Neural progenitor cell (in vitro differentiated cells): ENCODE measurements around the gene ANTXRL. TPM values are rescaled to one million over a fixed set of nuclear protein-coding genes. Genes with fewer than 3 reads are reported as not detected.

ENCODE experiments used
- DNase-seq: peaks from one replicate; pipeline ENCODE4 v3.0.0-alpha.2; 2016; ENCODE audit warnings: low spot score
- H2AFZ ChIP-seq: fragments of 200-600 bp; sonication (generic); replicated peaks from 2 replicates; pipeline ENCODE4 v1.6.1; 2016; ENCODE audit warnings: antibody characterized with exemption
- H3F3A ChIP-seq: fragments of 200-600 bp; sonication (generic); 2 replicates; pipeline ENCODE4 v1.6.1; 2016; ENCODE audit warnings: antibody characterized with exemption, low read depth
- H3K27ac ChIP-seq: fragments of 200-600 bp; sonication (generic); 2 replicates; pipeline ENCODE4 v1.5.1; 2016; ENCODE audit warnings: mild to moderate bottlenecking
- H3K27me3 ChIP-seq: fragments of 200-600 bp; sonication (generic); 2 replicates; pipeline ENCODE4 v1.6.1; 2016; ENCODE audit warnings: mild to moderate bottlenecking, moderate library complexity
- H3K36me3 ChIP-seq: fragments of 200-600 bp; sonication (generic); 2 replicates; pipeline ENCODE4 v1.5.1; 2016
- H3K4me1 ChIP-seq: fragments of 200-600 bp; sonication (generic); 2 replicates; pipeline ENCODE4 v1.6.1; 2016; ENCODE audit warnings: mixed run types
- H3K4me2 ChIP-seq: fragments of 200-600 bp; sonication (generic); 2 replicates; pipeline ENCODE4 v1.6.1; 2016
- H3K4me3 ChIP-seq: fragments of 200-600 bp; sonication (generic); 2 replicates; pipeline ENCODE4 v1.5.1; 2016
- H3K79me2 ChIP-seq: fragments of 200-600 bp; sonication (generic); 2 replicates; pipeline ENCODE4 v1.6.1; 2016; ENCODE audit warnings: low read depth
- H3K9ac ChIP-seq: fragments of 200-600 bp; sonication (generic); 2 replicates; pipeline ENCODE4 v1.6.1; 2016
- H3K9me3 ChIP-seq: fragments of 200-600 bp; sonication (generic); 2 replicates; pipeline ENCODE4 v1.5.1; 2016; ENCODE audit warnings: low read depth
- H4K20me1 ChIP-seq: fragments of 200-600 bp; sonication (generic); 2 replicates; pipeline ENCODE4 v1.6.1; 2016; ENCODE audit warnings: low read depth
- H3K27ac Mint-ChIP-seq: 3 replicates; pipeline ENCODE4 v1.8.0; 2021; ENCODE audit warnings: mixed read lengths
- H3K27me3 Mint-ChIP-seq: 2 replicates; pipeline ENCODE4 v1.8.0; 2022; ENCODE audit warnings: low read depth, mild to moderate bottlenecking, inconsistent platforms, moderate library complexity, mixed read lengths; ENCODE audit not compliant: insufficient read depth
- H3K36me3 Mint-ChIP-seq: 3 replicates; pipeline ENCODE4 v1.8.0; 2021; ENCODE audit warnings: mixed read lengths
- H3K4me1 Mint-ChIP-seq: 3 replicates; pipeline ENCODE4 v1.8.0; 2021; ENCODE audit warnings: mixed read lengths
- H3K4me3 Mint-ChIP-seq: 3 replicates; pipeline ENCODE4 v1.8.0; 2021; ENCODE audit warnings: mild to moderate bottlenecking, moderate library complexity, mixed read lengths
- H3K9me3 Mint-ChIP-seq: 3 replicates; pipeline ENCODE4 v1.8.0; 2020; ENCODE audit warnings: mixed read lengths
- EZH2 ChIP-seq: fragments of 200-600 bp; sonication (generic); IDR thresholded peaks from 2 replicates; pipeline ENCODE4 v1.6.1; 2017; ENCODE audit warnings: antibody characterized with exemption, mild to moderate bottlenecking, moderate library complexity
- EZH2phosphoT487 ChIP-seq: fragments of 200-600 bp; sonication (generic); IDR thresholded peaks from 2 replicates; pipeline ENCODE4 v1.6.1; 2017; ENCODE audit warnings: antibody characterized with exemption
- total RNA-seq: library from RNA; depleted of rRNA; stranded (reverse); fragments of >200 nt; gene quantifications from 2 replicates; pipeline ENCODE4 v1.2.3, GENCODE V29; 2015; ENCODE audit warnings: low replicate concordance
- TF ChIP-seq, protein P1 (sequence below): fragments of 200-600 bp; sonication (generic); IDR thresholded peaks from 2 replicates; pipeline ENCODE4 v1.5.1; 2017; ENCODE audit warnings: antibody characterized with exemption, mild to moderate bottlenecking

Gene ANTXRL
- total RNA-seq, 1 donor from 2014 or later, result not detected

DNA sequence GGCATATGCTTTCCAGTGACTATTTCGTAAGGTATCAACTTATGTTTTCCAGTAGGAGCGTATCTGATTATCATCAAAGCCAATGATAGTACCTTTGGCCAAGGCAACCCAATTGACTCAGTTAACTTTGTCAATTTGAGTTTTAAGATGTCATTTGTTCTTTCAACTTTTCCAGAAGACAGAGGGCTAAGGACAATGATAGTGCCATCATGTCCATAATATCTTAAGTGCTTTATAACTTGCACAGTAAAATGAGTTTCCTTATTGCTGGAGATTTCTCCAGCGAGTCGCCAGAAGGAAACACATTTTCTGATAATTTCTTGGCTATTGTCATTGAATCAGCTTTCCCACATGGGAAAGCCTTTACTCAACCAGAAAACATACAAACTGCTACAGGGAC, 35.0 kb downstream of the ANTXRL start:
- no peaks in the 10 kb centered on the region for H3K27me3 Mint-ChIP-seq
- H3K9me3 Mint-ChIP-seq, result no peaks in the 10 kb centered on the region

GRCh38 chr10:46323176-46323575, 36.4 kb downstream of the ANTXRL start:
- Histone ChIP-seq H3K27me3 (no peaks in the 10 kb centered on the region), H2AFZ (no peak overlapping the region), H3K4me1 (no peaks in the 10 kb centered on the region), H3F3A (no peaks in the 10 kb centered on the region), H3K27ac (no peak overlapping the region), H3K9ac (no peak overlapping the region), H3K9me3 (no peaks in the 10 kb centered on the region), H3K79me2 (no peaks in the 10 kb centered on the region), H3K36me3 (no peaks in the 10 kb centered on the region), H3K4me2 (no peak overlapping the region), H3K4me3 (no peak overlapping the region), H4K20me1 (no peaks in the 10 kb centered on the region)
- peaks cover 5% of the 10 kb centered on the region for H3K27me3 Mint-ChIP-seq
- no peaks in the 10 kb centered on the region for H3K36me3 Mint-ChIP-seq
- H3K27ac Mint-ChIP-seq, result no peak overlapping the region
- DNase-seq, result no peak
- no peak overlapping the region for H3K4me3 Mint-ChIP-seq
- no peaks in the 10 kb centered on the region for H3K9me3 Mint-ChIP-seq
- no peak for TF ChIP-seq EZH2phosphoT487
- TF ChIP-seq EZH2, result no peak
- TF ChIP-seq, protein P1, sequence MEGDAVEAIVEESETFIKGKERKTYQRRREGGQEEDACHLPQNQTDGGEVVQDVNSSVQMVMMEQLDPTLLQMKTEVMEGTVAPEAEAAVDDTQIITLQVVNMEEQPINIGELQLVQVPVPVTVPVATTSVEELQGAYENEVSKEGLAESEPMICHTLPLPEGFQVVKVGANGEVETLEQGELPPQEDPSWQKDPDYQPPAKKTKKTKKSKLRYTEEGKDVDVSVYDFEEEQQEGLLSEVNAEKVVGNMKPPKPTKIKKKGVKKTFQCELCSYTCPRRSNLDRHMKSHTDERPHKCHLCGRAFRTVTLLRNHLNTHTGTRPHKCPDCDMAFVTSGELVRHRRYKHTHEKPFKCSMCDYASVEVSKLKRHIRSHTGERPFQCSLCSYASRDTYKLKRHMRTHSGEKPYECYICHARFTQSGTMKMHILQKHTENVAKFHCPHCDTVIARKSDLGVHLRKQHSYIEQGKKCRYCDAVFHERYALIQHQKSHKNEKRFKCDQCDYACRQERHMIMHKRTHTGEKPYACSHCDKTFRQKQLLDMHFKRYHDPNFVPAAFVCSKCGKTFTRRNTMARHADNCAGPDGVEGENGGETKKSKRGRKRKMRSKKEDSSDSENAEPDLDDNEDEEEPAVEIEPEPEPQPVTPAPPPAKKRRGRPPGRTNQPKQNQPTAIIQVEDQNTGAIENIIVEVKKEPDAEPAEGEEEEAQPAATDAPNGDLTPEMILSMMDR, result no peak
- H3K4me1 Mint-ChIP-seq, result no peaks in the 10 kb centered on the region

More for the DNA sequence above, 35.0 kb downstream of the ANTXRL start:
- Mint-ChIP-seq H3K4me3 (no peak overlapping the region), H3K27ac (no peak overlapping the region), H3K36me3 (no peaks in the 10 kb centered on the region), H3K4me1 (no peaks in the 10 kb centered on the region)
- Histone ChIP-seq H2AFZ (no peak overlapping the region), H3F3A (no peaks in the 10 kb centered on the region), H3K4me1 (no peaks in the 10 kb centered on the region), H3K9ac (no peak overlapping the region), H3K4me2 (no peak overlapping the region), H3K9me3 (no peaks in the 10 kb centered on the region), H3K27me3 (no peaks in the 10 kb centered on the region), H3K4me3 (no peak overlapping the region), H3K27ac (no peak overlapping the region), H4K20me1 (no peaks in the 10 kb centered on the region), H3K79me2 (no peaks in the 10 kb centered on the region), H3K36me3 (no peaks in the 10 kb centered on the region)
- TF ChIP-seq EZH2phosphoT487, result no peak
- no peak for DNase-seq

DNA sequence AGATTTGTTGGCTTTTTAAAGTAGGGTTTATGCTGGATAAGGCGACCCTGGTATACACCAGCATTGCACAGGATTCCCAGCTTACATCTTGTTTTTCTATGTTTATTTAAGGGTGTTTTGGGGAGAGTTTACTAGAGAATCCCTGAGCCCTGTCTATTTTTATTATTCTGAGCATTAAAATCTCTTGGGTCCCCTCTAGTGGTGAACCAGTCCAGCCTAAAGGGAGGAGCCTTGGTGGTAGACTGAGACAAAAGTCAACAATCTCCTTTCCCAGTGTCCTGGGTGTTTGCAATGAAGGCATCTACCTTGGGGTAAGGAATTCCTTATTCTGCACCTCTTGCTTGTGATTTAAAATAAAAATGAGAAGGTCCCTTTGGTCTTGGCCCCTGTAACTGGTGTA, 38.2 kb downstream of the ANTXRL start:
- Histone ChIP-seq H3K4me1 (peaks cover 11% of the 10 kb centered on the region), H2AFZ (no peak overlapping the region), H4K20me1 (no peaks in the 10 kb centered on the region), H3K4me2 (no peak overlapping the region), H3K79me2 (no peaks in the 10 kb centered on the region), H3K9ac (no peak overlapping the region), H3K36me3 (no peaks in the 10 kb centered on the region), H3K27ac (no peak overlapping the region), H3K27me3 (no peaks in the 10 kb centered on the region), H3K9me3 (no peaks in the 10 kb centered on the region), H3F3A (no peaks in the 10 kb centered on the region), H3K4me3 (no peak overlapping the region)
- peaks cover 5% of the 10 kb centered on the region for H3K27me3 Mint-ChIP-seq
- H3K4me1 Mint-ChIP-seq, result peaks cover 2% of the 10 kb centered on the region
- TF ChIP-seq, protein P1, result peak; percentile 31
- TF ChIP-seq EZH2 (no peak), EZH2phosphoT487 (no peak)
- H3K27ac Mint-ChIP-seq, result no peak overlapping the region
- no peak for DNase-seq
- H3K36me3 Mint-ChIP-seq, result no peaks in the 10 kb centered on the region
- no peaks in the 10 kb centered on the region for H3K9me3 Mint-ChIP-seq
- no peak overlapping the region for H3K4me3 Mint-ChIP-seq

DNA sequence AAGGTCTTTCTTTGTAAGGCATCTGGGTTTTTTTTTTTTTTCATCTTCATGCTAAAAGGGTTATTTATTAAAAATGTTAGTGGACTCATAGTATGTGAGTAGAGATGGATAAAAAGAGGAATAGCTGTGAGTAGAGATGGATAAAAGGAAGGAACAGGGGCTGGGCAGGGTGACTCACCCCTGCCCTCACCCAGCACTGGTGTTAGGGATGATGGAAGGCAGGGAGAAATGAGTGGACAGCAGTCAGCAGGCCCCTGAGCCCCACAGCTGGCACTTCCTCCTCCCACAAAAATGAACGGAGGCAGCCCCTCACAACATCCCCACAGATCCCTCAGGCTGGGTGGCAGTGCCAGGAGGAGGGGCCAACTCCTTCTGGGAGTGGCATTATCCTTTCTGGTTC, 39.3 kb downstream of the ANTXRL start:
- Histone ChIP-seq H3K27ac (no peak overlapping the region), H3K79me2 (no peaks in the 10 kb centered on the region), H3K9me3 (no peaks in the 10 kb centered on the region), H3K9ac (no peak overlapping the region), H3K36me3 (no peaks in the 10 kb centered on the region), H3F3A (no peaks in the 10 kb centered on the region), H2AFZ (no peak overlapping the region), H3K4me2 (no peak overlapping the region), H3K27me3 (no peaks in the 10 kb centered on the region), H3K4me3 (no peak overlapping the region), H3K4me1 (peaks cover 15% of the 10 kb centered on the region), H4K20me1 (no peaks in the 10 kb centered on the region)
- no peak overlapping the region for H3K4me3 Mint-ChIP-seq
- DNase-seq, result no peak
- H3K27ac Mint-ChIP-seq, result peak overlapping the region; percentile 7
- peaks cover 5% of the 10 kb centered on the region for H3K27me3 Mint-ChIP-seq
- H3K36me3 Mint-ChIP-seq, result no peaks in the 10 kb centered on the region
- peaks cover 3% of the 10 kb centered on the region for H3K4me1 Mint-ChIP-seq
- H3K9me3 Mint-ChIP-seq, result no peaks in the 10 kb centered on the region
- no peak for TF ChIP-seq EZH2
- TF ChIP-seq, protein P1, result no peak
- no peak for TF ChIP-seq EZH2phosphoT487
